ENCODE results near the gene CDK8.

CDK8 gene

GRCh38 chr13:26253787-26254582 lies at the start of gene CDK8:
CDK8 (plus strand) TSS chr13:26254129; CDS start chr13:26254642, 513 bp downstream.
- in situ Hi-C loops (cut with MboI; ENCODE audit: low pct_unique_long_range_greater_than_20kb, low sequenced_read_pairs, unreplicated experiment) = no loop called here
- DNase-seq (ENCODE audit: low spot score) = peak; percentile 88

GRCh38 chr13:26208287-26208686 lies 45.6 kb upstream of the CDK8 start:
- no peak for DNase-seq (ENCODE audit: low spot score)
- in situ Hi-C loops (cut with MboI; ENCODE audit: low pct_unique_long_range_greater_than_20kb, low sequenced_read_pairs, unreplicated experiment) = no loop called here
- TF ChIP-seq CTCF (IDR thresholded peaks at IDR 0.05; ENCODE audit: extremely low read depth, insufficient read depth, missing control alignments) = no peak

More at GRCh38 chr13:26253787-26254582, at the start of gene CDK8:
- TF ChIP-seq CTCF (IDR thresholded peaks at IDR 0.05; ENCODE audit: extremely low read depth, insufficient read depth, missing control alignments) = no peak

GRCh38 chr13:26213345-26213744 lies 40.6 kb upstream of the CDK8 start:
- no peak for TF ChIP-seq CTCF (IDR thresholded peaks at IDR 0.05; ENCODE audit: extremely low read depth, insufficient read depth, missing control alignments)
- in situ Hi-C loops (cut with MboI; ENCODE audit: low pct_unique_long_range_greater_than_20kb, low sequenced_read_pairs, unreplicated experiment) = no loop called here

GRCh38 chr13:26213982-26214381 lies 39.9 kb upstream of the CDK8 start:
- no peak for DNase-seq (ENCODE audit: low spot score)
- in situ Hi-C loops (cut with MboI; ENCODE audit: low pct_unique_long_range_greater_than_20kb, low sequenced_read_pairs, unreplicated experiment) = no loop called here
- TF ChIP-seq CTCF (IDR thresholded peaks at IDR 0.05; ENCODE audit: extremely low read depth, insufficient read depth, missing control alignments) = no peak

More at GRCh38 chr13:26213345-26213744, 40.6 kb upstream of the CDK8 start:
- no peak for DNase-seq (ENCODE audit: low spot score)

GRCh38 chr13:26216042-26216441 lies 37.9 kb upstream of the CDK8 start:
- in situ Hi-C loops (cut with MboI; ENCODE audit: low pct_unique_long_range_greater_than_20kb, low sequenced_read_pairs, unreplicated experiment) = no loop called here
- no peak for DNase-seq (ENCODE audit: low spot score)
- no peak for TF ChIP-seq CTCF (IDR thresholded peaks at IDR 0.05; ENCODE audit: extremely low read depth, insufficient read depth, missing control alignments)

GRCh38 chr13:26219726-26220125 lies 34.2 kb upstream of the CDK8 start:
- TF ChIP-seq CTCF (IDR thresholded peaks at IDR 0.05; ENCODE audit: extremely low read depth, insufficient read depth, missing control alignments) = no peak
- DNase-seq (ENCODE audit: low spot score) = no peak
- in situ Hi-C loops (cut with MboI; ENCODE audit: low pct_unique_long_range_greater_than_20kb, low sequenced_read_pairs, unreplicated experiment) = no loop called here
